GM12874 (cell line): ENCODE measurements around the gene BCL2L13.

Source experiments
- CTCF ChIP-seq: IDR thresholded peaks from 2 replicates; pipeline ENCODE4 v1.5.1; 2011; ENCODE audit warnings: low read depth, mild to moderate bottlenecking, control low read depth, low read length, moderate library complexity; ENCODE audit not compliant: insufficient read depth

BCL2L13 gene

GRCh38 chr22:17601031-17601430 lies 37.5 kb upstream of the BCL2L13 start:
- TF ChIP-seq CTCF: no peak

- TF ChIP-seq CTCF: no peak
Observed at GRCh38 chr22:17603668-17604067, 34.9 kb upstream of the BCL2L13 start.

GRCh38 chr22:17606496-17606895 lies 32.1 kb upstream of the BCL2L13 start:
- no peak for TF ChIP-seq CTCF

- no peak for TF ChIP-seq CTCF
Observed at GRCh38 chr22:17607891-17608521, 30.6 kb upstream of the BCL2L13 start.

- no peak for TF ChIP-seq CTCF
Observed at GRCh38 chr22:17612057-17612456, 26.5 kb upstream of the BCL2L13 start.

GRCh38 chr22:17613280-17613679 lies 25.3 kb upstream of the BCL2L13 start:
- TF ChIP-seq CTCF: no peak

GRCh38 chr22:17627961-17628405 lies 10.6 kb upstream of the BCL2L13 start:
- TF ChIP-seq CTCF: no peak
